Measurements from ENCODE around the gene GOLT1A.

The GOLT1A gene

GRCh38 chr1:204223129-204223860, 9.5 kb upstream of the GOLT1A start:
- TF ChIP-seq, protein P1, sequence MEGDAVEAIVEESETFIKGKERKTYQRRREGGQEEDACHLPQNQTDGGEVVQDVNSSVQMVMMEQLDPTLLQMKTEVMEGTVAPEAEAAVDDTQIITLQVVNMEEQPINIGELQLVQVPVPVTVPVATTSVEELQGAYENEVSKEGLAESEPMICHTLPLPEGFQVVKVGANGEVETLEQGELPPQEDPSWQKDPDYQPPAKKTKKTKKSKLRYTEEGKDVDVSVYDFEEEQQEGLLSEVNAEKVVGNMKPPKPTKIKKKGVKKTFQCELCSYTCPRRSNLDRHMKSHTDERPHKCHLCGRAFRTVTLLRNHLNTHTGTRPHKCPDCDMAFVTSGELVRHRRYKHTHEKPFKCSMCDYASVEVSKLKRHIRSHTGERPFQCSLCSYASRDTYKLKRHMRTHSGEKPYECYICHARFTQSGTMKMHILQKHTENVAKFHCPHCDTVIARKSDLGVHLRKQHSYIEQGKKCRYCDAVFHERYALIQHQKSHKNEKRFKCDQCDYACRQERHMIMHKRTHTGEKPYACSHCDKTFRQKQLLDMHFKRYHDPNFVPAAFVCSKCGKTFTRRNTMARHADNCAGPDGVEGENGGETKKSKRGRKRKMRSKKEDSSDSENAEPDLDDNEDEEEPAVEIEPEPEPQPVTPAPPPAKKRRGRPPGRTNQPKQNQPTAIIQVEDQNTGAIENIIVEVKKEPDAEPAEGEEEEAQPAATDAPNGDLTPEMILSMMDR (IDR thresholded peaks at IDR 0.05; ENCODE audit: borderline replicate concordance, insufficient read depth, low read depth, low read length): no peak
- no peak overlapping the region for H3K4me3 ChIP-seq (ENCODE audit: low read depth, low read length)

GRCh38 chr1:204222764-204223055, 8.9 kb upstream of the GOLT1A start:
- no peak overlapping the region for H3K4me3 ChIP-seq (ENCODE audit: low read depth, low read length)
- TF ChIP-seq, protein P1 (IDR thresholded peaks at IDR 0.05; ENCODE audit: borderline replicate concordance, insufficient read depth, low read depth, low read length): no peak

- TF ChIP-seq, protein P1 (IDR thresholded peaks at IDR 0.05; ENCODE audit: borderline replicate concordance, insufficient read depth, low read depth, low read length): no peak
- no peak overlapping the region for H3K4me3 ChIP-seq (ENCODE audit: low read depth, low read length)
Observed at GRCh38 chr1:204222006-204222763, 8.4 kb upstream of the GOLT1A start.

GRCh38 chr1:204221271-204221670, 7.5 kb upstream of the GOLT1A start:
- no peak overlapping the region for H3K4me3 ChIP-seq (ENCODE audit: low read depth, low read length)
- TF ChIP-seq, protein P1 (IDR thresholded peaks at IDR 0.05; ENCODE audit: borderline replicate concordance, insufficient read depth, low read depth, low read length): no peak

DNA sequence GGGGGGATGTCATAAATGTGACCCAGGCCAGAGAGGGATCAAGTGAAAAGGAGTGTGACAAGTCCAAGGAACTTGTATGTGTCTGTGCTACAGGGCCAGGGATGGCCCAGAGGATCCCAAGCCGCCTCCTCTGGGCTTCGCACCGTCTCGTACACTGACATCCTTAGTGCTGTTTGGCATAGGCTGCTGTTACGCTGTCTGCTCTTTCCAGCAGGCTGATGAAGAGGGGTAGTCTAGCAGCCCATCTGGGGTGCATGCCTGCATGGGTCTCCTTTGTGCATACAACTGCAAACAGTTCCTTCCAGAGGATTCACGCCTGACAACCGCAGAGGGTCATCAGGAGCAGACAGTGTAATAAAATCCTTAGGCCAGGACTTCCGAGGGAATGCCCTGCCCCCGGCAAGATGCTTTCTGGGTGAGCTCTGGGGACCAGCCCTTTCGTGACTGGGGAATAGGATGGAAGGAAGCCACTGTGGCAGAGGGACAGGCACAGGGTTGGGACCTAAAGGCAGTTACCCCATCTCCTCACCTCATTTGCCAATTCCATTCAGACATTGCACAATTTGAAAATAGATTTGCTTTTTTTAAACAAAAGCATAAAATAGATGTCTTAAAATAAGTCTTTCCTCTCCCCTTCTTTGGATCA, 6.3 kb upstream of the GOLT1A start:
- H3K4me3 ChIP-seq (ENCODE audit: low read depth, low read length): no peak overlapping the region
- TF ChIP-seq, protein P1 (IDR thresholded peaks at IDR 0.05; ENCODE audit: borderline replicate concordance, insufficient read depth, low read depth, low read length): no peak

- no peak overlapping the region for H3K4me3 ChIP-seq (ENCODE audit: low read depth, low read length)
- TF ChIP-seq, protein P1 (IDR thresholded peaks at IDR 0.05; ENCODE audit: borderline replicate concordance, insufficient read depth, low read depth, low read length): no peak
Observed at GRCh38 chr1:204218552-204218951, 4.8 kb upstream of the GOLT1A start.
